Psoas muscle (tissue), 8 donors: ENCODE measurements around the gene APPBP2. TPM values are rescaled to one million over a fixed set of nuclear protein-coding genes. Genes with fewer than 3 reads are reported as not detected.

Source experiments
- ATAC-seq, 4 donors: fragments of 200-7000 bp; cut with Tn5 transposase; one replicate each; pipeline ENCODE4 v1.9.1; 2020; ENCODE audit warnings: moderate library complexity in 3 of 4, mild to moderate bottlenecking in 2 of 4
- DNase-seq, 2 donors: peaks; one replicate each; pipeline ENCODE4 v3.0.0-alpha.2; 2020
- H3K27ac ChIP-seq: fragments of 200-600 bp; one replicate; pipeline ENCODE4 v1.8.0; 2022
- H3K27me3 ChIP-seq, 3 donors: fragments of 200-600 bp in 1 of 3; one replicate each; pipeline versions ENCODE4 v1.6.1 to v1.8.0; 2013 to 2022; ENCODE audit warnings: low read length in 2 of 3, mild to moderate bottlenecking in 2 of 3, moderate library complexity in 1 of 3; ENCODE audit not compliant: insufficient read depth in 3 of 3
- H3K36me3 ChIP-seq, 2 donors: fragments of 200-600 bp in 1 of 2; one replicate each; pipeline versions ENCODE4 v1.6.1 to v1.8.0; 2013 to 2022; ENCODE audit warnings: low read depth in 1 of 2, mild to moderate bottlenecking in 1 of 2, moderate library complexity in 1 of 2; ENCODE audit not compliant: insufficient read depth in 1 of 2
- H3K4me1 ChIP-seq: fragments of 200-600 bp; one replicate; pipeline ENCODE4 v1.8.0; 2022
- H3K4me3 ChIP-seq: fragments of 200-600 bp; one replicate; pipeline ENCODE4 v1.8.0; 2022; ENCODE audit warnings: mild to moderate bottlenecking
- H3K9me3 ChIP-seq: fragments of 200-600 bp; one replicate; pipeline ENCODE4 v1.8.0; 2022
- CTCF ChIP-seq: fragments of 200-600 bp; IDR thresholded peaks from one replicate; pipeline ENCODE4 v1.8.0; 2022; ENCODE audit warnings: antibody characterized with exemption
- WGBS, 3 donors: extraction: QIAGEN DNeasy Blood & Tissue Kit; methylation state at CpG; one replicate each; pipeline versions ENCODE4 v1.1.6 to v1.1.7; 2013; 5-methylcytosine and 5-hydroxymethylcytosine counted together
- intact Hi-C, 2 donors: fragments of 100-400 bp; cut with DNase I; formaldehyde crosslinking; loops; one replicate each; pipeline versions ENCODE4 v1.11.0 to v1.14.2; 2022
- polyA plus RNA-seq, 3 donors: library from polyadenylated mRNA; stranded (reverse); fragments of 200-250 nt; gene quantifications; one replicate each; pipeline ENCODE4 v1.2.3, GENCODE V29; 2013
- total RNA-seq, 4 donors: library from RNA; stranded (reverse); fragmentation: NEBNext Ultra II Directional in 2 of 4; extraction: Animal tissue kit (Norgen Biotek cat#: 25700) in 2 of 4; gene quantifications; one replicate each; pipeline versions ENCODE4 v1.2.1 to v1.2.4, GENCODE V29; 2021 to 2023
- donor health status: healthy with polysubstance abuse.
- donor health status: DM: no; HTN: no; CAD: no; lungs with moderate emphysema.
- donor health status: Bipolar disorder and iron deficiency.
- donor health status: healthy.
- donor health status: DM: yes; HTN: yes; CAD: no.
- donor health status: DM: no; HTN: no; CAD: no.
- donor health status: DM: no; HTN: no; CAD: no.
- donor health status: DM: yes; HTN: yes; CAD: no.

The APPBP2 gene
- total and polyA plus RNA-seq, 7 donors, result 5.9 to 35.4 (median 22.1) TPM

DNA sequence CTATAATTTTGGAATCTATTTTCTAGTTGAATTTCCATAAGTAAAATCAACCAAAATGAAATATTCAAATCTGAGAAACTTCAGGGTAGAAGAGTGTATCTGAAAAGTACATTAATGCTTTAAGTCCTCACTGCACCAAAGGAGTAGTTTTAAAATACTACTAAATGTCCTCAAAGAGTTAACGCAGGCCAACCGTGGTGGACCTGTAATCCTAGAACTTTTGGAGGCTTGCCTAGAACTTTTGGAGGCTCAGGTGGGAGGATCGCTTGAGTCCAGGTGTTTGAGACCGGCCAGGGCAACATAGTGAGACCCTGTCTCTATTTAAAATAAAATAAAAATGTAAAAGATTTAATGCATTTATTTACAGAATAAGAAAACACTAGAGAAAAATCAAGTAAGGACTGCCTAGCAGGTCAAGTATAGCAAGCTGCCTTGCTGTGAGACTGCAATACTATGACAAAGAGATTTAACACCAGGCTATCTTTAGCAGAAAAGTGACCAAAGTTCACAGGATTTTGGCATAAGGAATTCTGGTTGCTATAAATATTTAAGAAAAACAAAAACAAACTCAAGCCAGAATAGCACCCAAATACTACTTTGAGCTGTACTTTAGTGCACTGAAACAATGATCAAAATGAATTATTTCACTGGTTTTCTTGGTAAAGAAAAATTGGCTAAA is 62.7 kb downstream of the APPBP2 start:
- Histone ChIP-seq H3K27me3 (no peaks in the 10 kb centered on the region), H3K4me1 (peaks cover 6% of the 10 kb centered on the region), H3K4me3 (no peak overlapping the region), H3K27ac (no peak overlapping the region), H3K36me3 (peaks cover 3 to 87% of the 10 kb centered on the region in 2 donors), H3K9me3 (no peaks in the 10 kb centered on the region)
- no peak for DNase-seq
- no peak for TF ChIP-seq CTCF
- 59 to 65% (median 64%) methylated on average over 4 of the region's 4 CpGs for WGBS, 3 donors
- intact Hi-C loops, result no loop called here
- peak in 1 of 4 donors; percentile 12 for ATAC-seq

- no peaks in the 10 kb centered on the region for H3K27me3 ChIP-seq
- no peak for ATAC-seq
- no peaks in the 10 kb centered on the region for H3K4me1 ChIP-seq
- no peak overlapping the region for H3K4me3 ChIP-seq
- no peak for TF ChIP-seq CTCF
- DNase-seq, result no peak
- H3K9me3 ChIP-seq, result no peaks in the 10 kb centered on the region
- WGBS, 3 donors, result 97 to 100% (median 97%) methylated on average over 1 of the region's 1 CpG
- intact Hi-C loops, result no loop called here
- peaks cover 3 to 98% of the 10 kb centered on the region in 2 donors for H3K36me3 ChIP-seq
- no peak overlapping the region for H3K27ac ChIP-seq
Observed at GRCh38 chr17:60461584-60461983, 64.5 kb downstream of the APPBP2 start.

- DNase-seq (no peak), ATAC-seq (no peak)
- H3K27ac ChIP-seq, result no peak overlapping the region
- no peaks in the 10 kb centered on the region for H3K27me3 ChIP-seq
- 99 to 100% (median 100%) methylated on average over 2 of the region's 2 CpGs for WGBS, 3 donors
- TF ChIP-seq CTCF, result no peak
- no peak overlapping the region for H3K4me3 ChIP-seq
- peaks cover 10% of the 10 kb centered on the region for H3K4me1 ChIP-seq
- H3K36me3 ChIP-seq, result peaks cover 0 to 100% of the 10 kb centered on the region in 2 donors
- no peaks in the 10 kb centered on the region for H3K9me3 ChIP-seq
- intact Hi-C loops, result no loop called here
Observed at GRCh38 chr17:60457148-60457547, 68.9 kb downstream of the APPBP2 start.

- WGBS, 3 donors, result 84 to 87% (median 84%) methylated on average over 4 of the region's 4 CpGs
- no peak overlapping the region for H3K27ac ChIP-seq
- H3K4me3 ChIP-seq, result no peak overlapping the region
- ATAC-seq (no peak), DNase-seq (no peak)
- intact Hi-C loops, result no loop called here
- H3K9me3 ChIP-seq, result no peaks in the 10 kb centered on the region
- no peak for TF ChIP-seq CTCF
- no peaks in the 10 kb centered on the region for H3K27me3 ChIP-seq
- peaks cover 10% of the 10 kb centered on the region for H3K4me1 ChIP-seq
- H3K36me3 ChIP-seq, result peaks cover 0 to 100% of the 10 kb centered on the region in 2 donors
Observed at GRCh38 chr17:60455378-60455777, 70.7 kb downstream of the APPBP2 start.

- Histone ChIP-seq H3K27me3 (no peaks in the 10 kb centered on the region), H3K36me3 (peaks cover 0 to 98% of the 10 kb centered on the region in 2 donors), H3K4me1 (peaks cover 10% of the 10 kb centered on the region), H3K4me3 (no peak overlapping the region), H3K27ac (no peak overlapping the region), H3K9me3 (no peaks in the 10 kb centered on the region)
- intact Hi-C loops, result no loop called here
- no peak for ATAC-seq
- no peak for DNase-seq
- TF ChIP-seq CTCF, result no peak
Observed at GRCh38 chr17:60451965-60452364, 74.1 kb downstream of the APPBP2 start.
